ENCODE results near the gene TMEM225B.
A peak's percentile ranks its signal among the peaks of the same experiment; 100 is the strongest.
"Not testable (repeated sequence)": the region's sequence is repeated elsewhere in the genome, so short reads cannot be mapped to it uniquely, and the experiment has no call there.

TMEM225B gene

GRCh38 chr7:99579281-99579955 is 18.6 kb upstream of the TMEM225B start:
- DNase-seq, result no peak

GRCh38 chr7:99579956-99580777 is 17.9 kb upstream of the TMEM225B start:
- DNase-seq, result peak in 1 of 4 experiments; percentile 32

- not testable (repeated sequence) for DNase-seq
Observed at GRCh38 chr7:99580778-99581332, 17.2 kb upstream of the TMEM225B start.

GRCh38 chr7:99588868-99589267 is 9.2 kb upstream of the TMEM225B start:
- DNase-seq, result no peak

GRCh38 chr7:99594948-99595745 is 2.9 kb upstream of the TMEM225B start:
- no peak for DNase-seq

GRCh38 chr7:99596408-99596955 is 1.6 kb upstream of the TMEM225B start:
- DNase-seq, result no peak

- no peak for DNase-seq
Observed at GRCh38 chr7:99599836-99600235, 1.8 kb downstream of the TMEM225B start.

GRCh38 chr7:99601656-99602310 is 3.7 kb downstream of the TMEM225B start:
- DNase-seq, result no peak

- DNase-seq, result no peak
Observed at GRCh38 chr7:99605527-99605926, 7.5 kb downstream of the TMEM225B start.

- no peak for DNase-seq
Observed at GRCh38 chr7:99606531-99606930, 8.5 kb downstream of the TMEM225B start.

GRCh38 chr7:99607548-99607947 is 9.5 kb downstream of the TMEM225B start:
- DNase-seq, result no peak

- no peak for DNase-seq
Observed at GRCh38 chr7:99614495-99614894, 16.4 kb downstream of the TMEM225B start.

- DNase-seq, result no peak
Observed at GRCh38 chr7:99615989-99616358, 17.9 kb downstream of the TMEM225B start.

- DNase-seq, result peak; percentile 88 to 95 (median 92)
Observed at GRCh38 chr7:99616359-99617191, 18.5 kb downstream of the TMEM225B start, which contains the start of gene ZSCAN25. TSS of gene ZSCAN25 (plus strand) at chr7:99616946. CDS start at chr7:99619607, 2,661 bp downstream.

- no peak for DNase-seq
Observed at GRCh38 chr7:99617192-99617781, 19.2 kb downstream of the TMEM225B start.

- DNase-seq, result no peak
Observed at GRCh38 chr7:99618726-99619125, 20.7 kb downstream of the TMEM225B start.

GRCh38 chr7:99619571-99620130 is 21.6 kb downstream of the TMEM225B start:
- no peak for DNase-seq

- DNase-seq, result no peak
Observed at GRCh38 chr7:99621271-99621670, 23.2 kb downstream of the TMEM225B start.

GRCh38 chr7:99622596-99622995 is 24.5 kb downstream of the TMEM225B start:
- no peak for DNase-seq

- no peak for DNase-seq
Observed at GRCh38 chr7:99623091-99623693, 25.1 kb downstream of the TMEM225B start.

Data from suppressor macrophage (primary cell).